Measurements from ENCODE around the gene CFAP57. TPM values are rescaled to one million over a fixed set of nuclear protein-coding genes. Genes with fewer than 3 reads are reported as not detected.
"Not testable (repeated sequence)": the region's sequence is repeated elsewhere in the genome, so short reads cannot be mapped to it uniquely, and the experiment has no call there.

CFAP57 gene
- total RNA-seq, result 0.07 and 0.20 TPM in 2 replicates

GRCh38 chr1:43171876-43172526, at the start of gene CFAP57, which contains the start of gene EBNA1BP2:
Gene CFAP57, plus strand, starts transcription at chr1:43172330. Its CDS starts 424 bp downstream, at chr1:43172754.
Gene EBNA1BP2, minus strand, starts transcription at chr1:43172290. Its CDS starts 172 bp downstream, at chr1:43172118.
- intact Hi-C loops (cut with micrococcal nuclease), result loop anchor here (1.0 to 10.0 kb wide), 19 partner anchors 55 to 837 kb away; partner anchors contain the start of genes ATP6V0B, C1orf50, CDC20 and ELOVL1

GRCh38 chr1:43123031-43123430, 49.1 kb upstream of the CFAP57 start:
- intact Hi-C loops (cut with micrococcal nuclease), result no loop called here

- intact Hi-C loops (cut with micrococcal nuclease), result no loop called here
Measured at GRCh38 chr1:43128816-43129215, 43.3 kb upstream of the CFAP57 start.

GRCh38 chr1:43129426-43129825, 42.7 kb upstream of the CFAP57 start:
- intact Hi-C loops (cut with micrococcal nuclease), result no loop called here

GRCh38 chr1:43134068-43134467, 38.1 kb upstream of the CFAP57 start:
- intact Hi-C loops (cut with micrococcal nuclease), result no loop called here

GRCh38 chr1:43134640-43135039, 37.5 kb upstream of the CFAP57 start:
- intact Hi-C loops (cut with micrococcal nuclease), result no loop called here

GRCh38 chr1:43135857-43136781, 36.0 kb upstream of the CFAP57 start:
- intact Hi-C loops (cut with micrococcal nuclease), result no loop called here

- intact Hi-C loops (cut with micrococcal nuclease), result no loop called here
Measured at GRCh38 chr1:43137445-43138052, 34.6 kb upstream of the CFAP57 start.

GRCh38 chr1:43139295-43139694, 32.8 kb upstream of the CFAP57 start:
- intact Hi-C loops (cut with micrococcal nuclease), result not testable (repeated sequence)

- intact Hi-C loops (cut with micrococcal nuclease), result no loop called here
Measured at GRCh38 chr1:43140010-43140409, 32.1 kb upstream of the CFAP57 start.

GRCh38 chr1:43140583-43140982, 31.5 kb upstream of the CFAP57 start:
- intact Hi-C loops (cut with micrococcal nuclease), result no loop called here

- intact Hi-C loops (cut with micrococcal nuclease), result no loop called here
Measured at GRCh38 chr1:43143441-43143888, 28.7 kb upstream of the CFAP57 start.

- intact Hi-C loops (cut with micrococcal nuclease), result no loop called here
Measured at GRCh38 chr1:43144237-43144636, 27.9 kb upstream of the CFAP57 start.

GRCh38 chr1:43147625-43148327, 24.4 kb upstream of the CFAP57 start:
- intact Hi-C loops (cut with micrococcal nuclease), result no loop called here

- intact Hi-C loops (cut with micrococcal nuclease), result no loop called here
Measured at GRCh38 chr1:43149889-43150288, 22.2 kb upstream of the CFAP57 start.

- intact Hi-C loops (cut with micrococcal nuclease), result no loop called here
Measured at GRCh38 chr1:43152866-43153265, 19.3 kb upstream of the CFAP57 start.

- intact Hi-C loops (cut with micrococcal nuclease), result no loop called here
Measured at GRCh38 chr1:43153443-43153842, 18.7 kb upstream of the CFAP57 start.

GRCh38 chr1:43156026-43156425, 16.1 kb upstream of the CFAP57 start:
- intact Hi-C loops (cut with micrococcal nuclease), result no loop called here

- intact Hi-C loops (cut with micrococcal nuclease), result no loop called here
Measured at GRCh38 chr1:43165162-43165561, 7.0 kb upstream of the CFAP57 start.

- intact Hi-C loops (cut with micrococcal nuclease), result no loop called here
Measured at GRCh38 chr1:43165765-43166164, 6.4 kb upstream of the CFAP57 start.

GRCh38 chr1:43171312-43171875, 736 bp upstream of the CFAP57 start:
- intact Hi-C loops (cut with micrococcal nuclease), result loop anchor here (10.0 kb wide), 1 partner anchor 837 kb away; the partner anchor contains the start of gene FOXJ3
